Measurements from ENCODE around the gene IL10RA.

DNA sequence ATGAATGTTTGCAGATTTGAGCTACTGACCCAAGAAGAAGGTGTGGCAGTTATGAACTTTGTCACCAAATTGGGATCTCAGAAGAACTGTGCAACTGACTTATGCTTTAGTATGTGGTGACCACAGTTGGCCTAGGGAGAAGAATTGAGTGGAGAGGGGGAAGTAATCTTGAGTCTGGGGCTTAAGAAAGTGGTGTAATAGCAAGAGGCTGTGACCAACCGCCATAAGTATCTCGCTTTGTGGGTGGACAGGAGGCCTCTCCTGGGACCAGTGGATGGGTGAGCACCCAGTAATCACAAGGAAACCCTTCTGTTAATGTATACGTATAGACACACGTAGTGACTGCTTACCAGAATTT lies 12.7 kb upstream of the IL10RA start:
- TF ChIP-seq, protein P1, sequence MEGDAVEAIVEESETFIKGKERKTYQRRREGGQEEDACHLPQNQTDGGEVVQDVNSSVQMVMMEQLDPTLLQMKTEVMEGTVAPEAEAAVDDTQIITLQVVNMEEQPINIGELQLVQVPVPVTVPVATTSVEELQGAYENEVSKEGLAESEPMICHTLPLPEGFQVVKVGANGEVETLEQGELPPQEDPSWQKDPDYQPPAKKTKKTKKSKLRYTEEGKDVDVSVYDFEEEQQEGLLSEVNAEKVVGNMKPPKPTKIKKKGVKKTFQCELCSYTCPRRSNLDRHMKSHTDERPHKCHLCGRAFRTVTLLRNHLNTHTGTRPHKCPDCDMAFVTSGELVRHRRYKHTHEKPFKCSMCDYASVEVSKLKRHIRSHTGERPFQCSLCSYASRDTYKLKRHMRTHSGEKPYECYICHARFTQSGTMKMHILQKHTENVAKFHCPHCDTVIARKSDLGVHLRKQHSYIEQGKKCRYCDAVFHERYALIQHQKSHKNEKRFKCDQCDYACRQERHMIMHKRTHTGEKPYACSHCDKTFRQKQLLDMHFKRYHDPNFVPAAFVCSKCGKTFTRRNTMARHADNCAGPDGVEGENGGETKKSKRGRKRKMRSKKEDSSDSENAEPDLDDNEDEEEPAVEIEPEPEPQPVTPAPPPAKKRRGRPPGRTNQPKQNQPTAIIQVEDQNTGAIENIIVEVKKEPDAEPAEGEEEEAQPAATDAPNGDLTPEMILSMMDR (IDR thresholded peaks at IDR 0.05 in 4 of 5, conservative IDR thresholded peaks at IDR 0.05 in 1 of 5) = no peak
- no peak for TF ChIP-seq POLR2A (IDR thresholded peaks at IDR 0.05)

Measured in gastrocnemius medialis (tissue), 4 donors.